HCEC 1CT (cell line): ENCODE data around the gene PAM16.
"Not testable (repeated sequence)": the region's sequence is repeated elsewhere in the genome, so short reads cannot be mapped to it uniquely, and the experiment has no call there.

ENCODE experiments used
- DNase-seq: peaks from one replicate; pipeline ENCODE4 v3.0.0-alpha.2; 2017

Gene PAM16

DNA sequence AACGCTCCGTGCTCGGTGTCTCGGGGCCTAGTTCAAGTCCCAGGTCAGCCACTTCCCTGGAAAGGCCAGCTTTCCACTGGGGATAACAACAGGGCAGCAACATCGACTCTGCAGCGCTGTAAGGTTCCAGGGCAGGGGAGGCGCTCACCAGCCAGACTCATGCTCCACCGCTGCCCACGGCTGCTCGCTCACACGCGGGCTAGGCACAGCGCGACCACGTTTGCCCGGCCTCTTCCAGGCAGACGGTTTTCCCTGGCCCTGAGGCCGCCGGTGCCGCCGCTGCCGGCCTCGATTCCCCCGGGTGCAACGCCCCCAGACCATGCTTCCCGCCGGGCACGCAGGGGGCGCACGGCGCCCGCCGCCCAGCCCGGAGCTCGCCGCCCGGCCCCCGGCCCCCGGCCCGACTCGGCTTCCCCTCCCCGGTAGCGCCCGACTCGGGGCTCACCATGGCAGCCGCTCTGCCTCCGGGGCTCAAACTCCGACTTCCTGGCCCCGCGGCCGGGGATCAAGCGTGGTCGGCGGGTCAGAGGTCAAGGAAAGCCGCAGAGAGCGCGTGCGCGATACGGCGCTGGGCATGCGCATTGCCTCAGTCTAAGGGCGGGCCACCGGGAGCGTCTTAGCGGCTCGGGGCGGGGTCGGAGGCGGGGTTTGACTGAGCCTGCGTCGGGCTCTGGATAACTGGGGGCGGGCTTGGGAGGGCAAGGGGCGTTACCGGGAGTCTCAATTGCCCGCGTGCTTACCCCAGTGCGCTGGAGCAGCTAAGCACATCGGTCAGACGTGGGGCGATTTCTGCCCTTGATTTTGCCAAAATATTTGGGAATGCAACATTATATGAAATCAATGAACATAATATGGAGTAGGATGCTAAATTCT is at the start of gene PAM16:
Gene PAM16, minus strand, starts transcription at position 535 of the 873 bp plus-strand sequence. Its CDS starts 87 bp downstream, at position 448.
- peak; percentile 93 for DNase-seq

DNA sequence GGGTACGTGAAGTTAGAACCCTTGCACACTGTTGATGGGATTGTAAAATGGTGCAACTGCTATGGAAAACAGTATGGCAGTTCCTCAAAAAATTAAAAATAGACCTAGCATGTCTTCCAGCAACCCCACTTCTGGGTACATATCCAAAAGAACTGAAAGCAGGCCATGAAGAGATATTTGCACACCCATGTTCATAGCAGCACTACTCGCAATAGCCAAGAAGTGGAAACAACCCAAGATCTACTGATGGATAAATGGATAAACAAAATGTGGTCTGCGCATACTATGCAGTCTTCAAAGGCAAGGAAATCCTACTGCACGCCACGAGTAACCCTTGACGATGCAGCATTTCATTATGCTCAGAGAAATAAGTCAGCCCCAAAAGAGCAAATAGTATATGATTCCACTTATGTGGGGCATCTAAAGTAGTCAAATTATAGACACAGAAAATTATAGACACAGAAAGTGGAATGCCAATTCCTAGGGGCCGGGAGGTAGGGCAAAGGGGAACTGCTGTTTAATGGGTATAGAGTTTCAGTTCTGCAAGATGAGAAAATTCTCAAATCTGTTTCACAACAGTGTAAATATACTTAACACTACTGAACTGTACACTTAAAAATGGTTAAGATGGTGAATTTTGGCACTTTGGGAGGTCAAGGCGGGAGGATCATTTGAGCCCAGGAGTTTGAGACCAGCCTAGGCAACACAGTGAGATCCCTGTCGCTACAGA is 48.0 kb upstream of the PAM16 start:
- no peak for DNase-seq

DNA sequence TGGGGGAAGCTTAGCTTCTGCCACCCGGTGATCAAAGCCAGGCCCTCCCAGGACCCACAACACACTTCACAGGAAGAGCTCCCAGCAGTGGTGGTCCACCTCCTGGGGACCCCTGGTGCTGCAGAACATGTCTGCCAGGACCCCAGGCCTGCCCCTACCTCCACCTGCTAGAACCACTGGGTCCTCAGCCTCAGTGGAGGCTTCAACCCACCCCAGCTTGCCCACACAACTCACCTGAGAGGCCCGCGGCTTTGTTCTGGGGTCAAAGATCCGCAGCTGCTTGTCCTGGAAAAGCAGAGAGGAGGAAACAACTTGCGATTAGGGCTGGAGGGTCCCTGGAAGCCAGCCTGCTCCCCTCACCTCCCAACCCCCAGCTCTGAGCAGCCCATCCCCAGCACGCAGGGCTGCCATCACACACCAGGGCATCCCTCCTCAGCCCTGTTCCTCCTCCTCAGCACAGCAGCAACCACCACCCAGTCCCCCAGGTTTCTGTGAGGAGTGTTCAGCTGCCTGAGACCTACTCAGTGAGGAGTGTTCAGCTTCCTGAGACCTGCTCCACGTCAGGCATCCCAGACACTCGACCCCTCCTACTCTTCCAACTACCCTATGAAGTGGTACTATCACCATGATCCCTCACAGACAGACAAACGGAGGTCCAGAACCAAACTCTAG is 44.1 kb upstream of the PAM16 start:
- no peak for DNase-seq

DNA sequence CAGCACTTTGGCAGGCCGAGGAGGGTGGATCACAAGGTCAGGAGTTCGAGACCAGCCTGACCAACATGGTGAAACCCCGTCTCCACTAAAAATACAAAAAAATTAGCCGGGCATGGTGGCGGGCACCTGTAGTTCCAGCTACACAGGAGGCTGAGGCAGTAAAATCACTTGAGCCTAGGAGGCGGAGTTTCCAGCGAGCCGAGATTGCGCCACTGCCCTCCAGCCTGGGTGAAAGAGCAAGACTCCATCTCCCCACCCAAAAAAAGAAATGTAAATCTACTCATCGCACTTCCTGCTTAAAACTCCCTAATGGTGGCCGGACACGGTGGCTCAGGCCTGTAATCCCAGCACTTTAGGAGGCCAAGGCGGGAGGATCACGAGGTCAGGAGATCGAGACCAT is 42.7 kb upstream of the PAM16 start:
- not testable (repeated sequence) for DNase-seq

DNA sequence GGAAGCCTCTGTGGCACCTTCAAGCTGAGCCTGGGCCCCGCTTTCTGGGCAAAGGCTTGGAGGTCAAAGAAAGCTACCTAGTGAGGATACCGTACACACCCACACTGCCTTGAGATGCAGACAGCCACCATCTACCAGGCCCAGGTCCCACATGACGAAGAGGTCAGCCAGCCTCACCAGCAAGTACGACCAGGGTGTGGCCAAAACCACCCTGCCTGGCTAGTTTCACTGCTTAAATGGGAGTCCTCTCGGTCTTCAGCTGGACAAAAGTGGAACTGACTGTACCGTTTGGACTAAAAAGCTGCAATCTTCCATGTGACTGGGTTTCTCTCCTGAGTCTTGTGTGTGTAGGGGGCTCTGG is 42.1 kb upstream of the PAM16 start:
- DNase-seq = no peak

DNA sequence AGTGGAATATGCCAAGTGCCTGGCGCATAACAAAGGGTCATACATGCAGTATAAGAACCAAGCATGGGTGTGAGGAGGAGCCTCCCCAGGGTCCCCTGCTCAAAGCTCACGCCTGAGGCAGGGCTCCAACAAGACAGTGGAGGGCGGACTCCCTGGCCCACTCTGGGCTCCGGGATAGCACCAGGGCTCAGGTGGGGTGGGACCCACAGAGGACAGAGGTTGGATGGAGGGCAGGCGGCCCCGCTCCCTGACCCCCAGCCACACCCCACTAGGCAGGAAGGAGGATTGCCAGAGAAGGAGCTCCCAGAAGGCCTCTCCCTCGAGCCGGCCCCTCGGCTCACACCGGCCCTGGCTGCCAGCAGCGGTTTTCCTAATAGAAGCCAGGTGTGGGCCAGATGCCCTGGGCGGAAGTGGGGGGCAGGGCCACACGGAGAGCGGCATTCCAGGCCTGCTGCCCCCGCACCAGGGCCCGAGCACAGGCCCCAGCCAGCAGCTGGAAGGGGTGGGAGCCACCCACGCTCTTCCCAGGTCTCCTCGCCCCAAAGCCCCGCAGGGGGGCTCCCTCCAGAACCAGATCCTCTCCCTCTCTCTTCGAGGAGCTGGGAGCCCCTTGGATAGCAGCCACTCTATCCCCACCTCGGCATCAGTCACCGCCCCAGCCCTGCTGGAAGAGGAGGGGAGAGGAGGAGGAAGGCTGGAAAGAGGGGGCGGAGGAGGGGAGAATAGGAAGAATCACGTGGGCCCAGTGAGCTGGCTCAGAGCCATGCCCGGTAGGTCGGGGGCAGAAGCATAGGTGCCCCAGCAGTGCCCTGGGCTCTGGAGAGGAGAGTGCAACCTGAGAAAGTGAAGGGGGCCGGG is 41.5 kb upstream of the PAM16 start:
- peak; percentile 61 for DNase-seq

DNA sequence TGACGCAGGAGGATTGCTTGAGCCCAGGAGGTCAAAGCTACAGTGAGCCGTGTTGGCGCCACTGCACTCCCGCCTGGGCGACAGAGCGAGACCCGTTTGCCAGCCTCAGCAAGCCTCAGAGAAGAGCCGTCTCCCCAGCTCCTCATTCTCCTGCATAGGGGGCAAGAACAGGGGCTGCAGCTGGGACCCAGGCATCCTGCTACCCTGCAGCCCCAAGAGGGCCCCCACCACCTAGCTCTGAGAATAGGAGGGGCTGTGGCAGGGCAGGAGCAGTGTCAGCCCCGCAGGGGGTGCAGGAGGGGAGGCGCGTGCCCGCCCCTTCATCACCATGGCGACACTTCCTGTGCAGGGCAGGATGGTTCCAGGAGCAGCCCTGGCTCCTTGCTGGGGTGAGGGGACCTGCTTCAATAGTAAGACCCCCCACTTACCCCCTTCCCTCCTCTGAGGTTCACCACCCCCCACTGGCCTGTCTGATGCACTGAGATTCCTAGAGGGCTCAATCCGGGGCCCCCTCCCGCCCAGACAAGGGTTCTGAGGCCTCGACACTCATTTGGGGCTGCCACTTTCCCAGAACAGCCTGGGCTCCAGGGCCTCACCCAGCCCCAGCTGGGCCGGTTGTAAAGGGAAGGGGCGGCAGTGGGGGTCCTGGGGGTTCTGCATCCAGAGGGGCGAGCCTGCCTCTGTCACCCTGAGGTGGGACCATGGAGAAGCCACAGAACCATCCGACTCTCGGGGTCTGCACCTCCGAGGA is 40.7 kb upstream of the PAM16 start:
- DNase-seq = no peak

DNA sequence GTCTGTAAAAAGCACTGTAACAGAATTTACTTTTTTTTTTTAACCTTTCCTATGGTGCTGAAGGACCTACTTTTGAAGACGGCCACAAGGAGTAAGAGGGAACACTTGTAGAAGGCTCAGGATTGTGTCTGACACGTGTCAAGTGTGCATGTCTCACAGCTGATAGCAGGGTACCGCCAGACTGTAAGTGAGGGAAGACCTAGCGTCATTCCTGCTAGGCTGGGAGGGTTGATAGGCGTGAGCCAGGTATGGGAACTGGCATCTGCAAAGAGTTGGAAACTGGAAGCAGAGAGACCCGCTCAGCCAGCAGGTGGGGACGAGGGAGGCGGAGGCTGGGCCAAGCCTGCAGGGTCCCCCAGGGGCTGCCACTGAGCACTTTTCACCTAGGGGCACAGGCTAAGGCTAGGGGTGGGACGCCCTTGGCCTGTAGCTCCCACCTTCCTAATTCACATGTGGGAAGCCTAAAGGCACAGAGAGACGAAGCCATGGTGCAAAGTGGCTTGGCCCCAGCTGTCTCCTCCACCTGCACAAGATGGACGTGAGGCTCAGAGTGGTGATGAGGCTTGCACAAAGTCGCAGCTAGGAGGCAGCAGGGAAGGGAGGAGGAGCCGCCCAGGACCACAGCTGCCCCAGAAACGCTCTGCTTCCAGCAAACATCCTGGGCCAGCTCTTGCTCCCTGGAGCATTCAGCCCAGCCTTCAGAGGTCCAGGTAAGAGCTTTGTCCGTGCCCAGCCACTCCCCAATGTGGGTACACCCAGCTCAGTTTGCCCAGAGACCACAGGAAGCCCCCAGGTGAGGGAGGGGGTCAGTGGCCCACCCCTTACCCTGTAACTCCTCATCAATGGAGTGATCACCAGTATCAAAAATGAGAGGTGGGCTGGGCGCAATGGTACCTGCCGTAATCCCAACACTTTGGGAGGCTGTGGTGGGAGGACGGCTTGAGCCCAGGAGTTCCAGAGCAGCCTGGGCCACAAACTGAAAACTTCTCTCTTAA is 39.4 kb upstream of the PAM16 start:
- no peak for DNase-seq

DNA sequence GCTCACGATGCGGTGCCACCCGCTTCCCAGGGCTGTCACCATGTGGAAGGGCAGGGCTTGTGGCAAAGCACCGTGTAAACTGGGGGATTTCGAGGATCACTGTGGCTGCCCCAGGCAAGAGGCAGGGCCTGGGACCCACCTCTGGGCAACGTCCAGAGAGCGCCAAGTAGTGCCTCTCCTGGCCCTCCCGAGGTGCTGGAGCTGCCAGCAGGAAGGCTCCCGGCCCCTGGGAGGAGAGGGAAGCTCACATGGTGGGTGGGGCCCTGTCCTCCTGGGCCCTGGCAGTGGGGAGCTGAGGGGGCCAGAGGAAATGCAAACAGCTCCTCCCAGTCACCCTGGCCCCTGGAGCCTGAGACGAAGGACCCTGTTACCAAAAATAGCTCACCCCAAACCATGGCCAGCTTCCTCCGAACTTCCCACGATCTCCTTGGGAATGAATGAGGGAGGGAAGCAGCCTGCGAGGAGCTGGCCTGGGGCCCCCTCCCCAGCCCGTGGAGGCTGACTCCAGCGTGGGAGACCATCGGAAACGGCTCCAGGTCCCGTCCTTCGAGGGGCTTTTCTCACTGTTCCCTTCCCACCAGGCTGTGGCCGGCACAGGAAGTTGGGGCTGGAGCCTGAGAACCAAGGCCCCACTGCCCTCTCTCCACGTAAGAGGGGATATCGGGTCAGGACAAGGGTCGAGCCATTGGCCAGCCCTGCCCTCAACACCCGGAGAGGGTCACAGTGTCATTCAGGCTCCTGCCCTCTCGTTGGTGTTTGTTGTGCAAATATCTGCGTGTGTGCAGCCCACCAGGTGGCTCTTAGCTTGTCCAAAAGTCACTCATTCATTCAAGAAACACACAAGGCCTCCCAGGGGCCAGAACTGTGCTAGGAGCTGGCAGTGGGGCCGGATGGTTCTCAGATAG is 38.2 kb upstream of the PAM16 start:
- no peak for DNase-seq

DNA sequence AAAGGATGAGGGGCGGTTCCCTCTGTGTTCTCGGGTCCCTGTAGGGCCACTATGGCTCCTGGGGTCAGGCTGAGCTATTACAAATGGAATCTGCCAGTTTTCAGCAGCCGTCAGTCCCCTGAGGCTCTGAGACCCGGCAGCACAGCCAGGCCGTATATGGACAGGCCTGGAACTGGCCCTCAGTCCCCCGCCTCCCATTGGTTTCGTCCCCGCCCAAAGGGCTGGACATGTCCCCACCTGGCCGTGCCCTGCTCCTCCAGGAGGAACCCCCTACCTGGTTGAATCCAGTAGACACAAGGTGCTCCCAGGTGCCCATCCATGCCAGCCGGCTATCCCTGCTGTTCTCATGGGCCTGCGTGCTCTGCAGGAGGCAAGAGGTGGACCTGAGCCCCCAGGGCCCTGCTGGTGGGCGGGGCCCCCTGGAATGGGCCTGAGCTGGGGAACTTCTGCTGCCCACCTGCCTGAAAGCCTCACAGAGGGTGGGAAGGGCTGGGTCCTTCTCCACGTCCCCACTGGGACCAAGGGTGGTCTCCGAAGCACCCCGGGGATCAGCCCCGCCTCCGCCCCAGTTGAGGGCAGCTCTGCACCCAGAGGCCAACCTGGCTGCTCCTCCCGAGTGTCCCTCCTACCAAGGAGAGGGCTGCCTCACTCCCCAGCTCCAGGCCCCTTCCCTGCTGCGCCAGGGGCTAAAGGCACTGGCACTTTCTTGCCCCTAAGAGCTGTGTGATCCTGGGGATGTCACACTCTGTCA is 37.3 kb upstream of the PAM16 start:
- no peak for DNase-seq

DNA sequence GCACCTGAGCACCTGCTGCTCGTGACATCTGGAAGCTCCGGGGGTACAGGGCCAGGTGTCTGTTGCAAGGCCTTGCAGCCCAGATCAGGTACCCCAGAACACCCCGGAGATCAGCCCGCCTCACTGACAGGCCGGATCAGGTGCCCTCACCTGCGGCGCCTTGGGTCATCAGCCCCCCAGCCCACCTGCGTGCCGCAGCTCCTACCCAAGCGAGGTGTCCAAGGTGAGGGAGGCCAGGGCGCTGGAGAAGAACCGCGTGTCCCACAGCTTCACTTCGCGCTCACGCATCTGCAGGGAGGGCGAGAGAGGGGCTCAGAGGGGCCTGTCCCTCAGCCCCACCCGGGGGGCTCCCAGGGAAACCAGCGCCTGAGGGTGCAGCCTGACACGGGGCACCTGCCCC is 36.7 kb upstream of the PAM16 start:
- DNase-seq = no peak

DNA sequence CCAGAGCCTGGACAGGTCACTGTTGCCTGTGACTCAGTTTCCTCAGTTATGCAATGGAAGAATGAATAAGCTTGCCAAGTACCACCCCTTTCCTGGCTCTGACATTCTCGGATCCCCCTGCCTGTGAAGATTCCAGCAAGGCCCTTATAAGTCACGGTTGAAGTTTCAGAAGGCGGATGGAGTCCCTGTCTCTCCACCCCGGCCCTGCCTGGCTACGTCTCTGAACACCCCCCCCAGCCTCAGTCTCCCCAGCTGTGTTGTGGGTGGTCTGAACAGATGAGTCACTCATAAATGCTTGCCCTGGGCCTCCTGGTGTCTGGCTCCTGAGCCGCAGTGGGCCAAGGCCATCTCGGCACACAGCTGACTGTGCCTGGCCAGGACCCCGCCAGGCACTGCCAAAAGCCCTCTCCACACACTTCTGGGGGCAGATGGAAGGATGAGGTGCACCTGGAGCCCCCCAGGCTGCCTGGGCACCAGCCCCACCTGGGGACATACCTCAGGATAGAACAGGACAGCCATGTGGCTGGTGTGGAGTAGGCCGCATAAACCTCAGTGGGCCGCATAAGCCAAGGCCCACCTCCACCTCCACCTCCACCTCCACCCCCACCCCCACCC is 35.9 kb upstream of the PAM16 start:
- DNase-seq = no peak

DNA sequence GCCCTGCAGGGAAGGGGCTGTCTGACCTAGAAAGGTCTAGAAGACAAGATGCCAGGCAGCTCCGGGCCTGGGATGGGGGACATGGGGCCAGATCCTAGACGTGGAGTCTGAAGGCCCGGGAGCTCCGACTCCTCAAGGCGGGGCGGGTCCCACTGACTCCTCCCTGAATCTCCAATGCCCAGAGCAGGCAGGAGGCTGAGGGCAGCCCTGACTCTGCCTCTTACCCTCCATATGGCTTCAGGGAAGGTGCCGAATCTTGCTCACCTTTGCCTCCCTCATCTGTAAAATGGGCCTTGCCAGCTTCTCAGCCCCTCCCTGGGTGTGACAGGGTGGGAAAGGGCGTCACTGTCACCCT is 35.3 kb upstream of the PAM16 start:
- no peak for DNase-seq

DNA sequence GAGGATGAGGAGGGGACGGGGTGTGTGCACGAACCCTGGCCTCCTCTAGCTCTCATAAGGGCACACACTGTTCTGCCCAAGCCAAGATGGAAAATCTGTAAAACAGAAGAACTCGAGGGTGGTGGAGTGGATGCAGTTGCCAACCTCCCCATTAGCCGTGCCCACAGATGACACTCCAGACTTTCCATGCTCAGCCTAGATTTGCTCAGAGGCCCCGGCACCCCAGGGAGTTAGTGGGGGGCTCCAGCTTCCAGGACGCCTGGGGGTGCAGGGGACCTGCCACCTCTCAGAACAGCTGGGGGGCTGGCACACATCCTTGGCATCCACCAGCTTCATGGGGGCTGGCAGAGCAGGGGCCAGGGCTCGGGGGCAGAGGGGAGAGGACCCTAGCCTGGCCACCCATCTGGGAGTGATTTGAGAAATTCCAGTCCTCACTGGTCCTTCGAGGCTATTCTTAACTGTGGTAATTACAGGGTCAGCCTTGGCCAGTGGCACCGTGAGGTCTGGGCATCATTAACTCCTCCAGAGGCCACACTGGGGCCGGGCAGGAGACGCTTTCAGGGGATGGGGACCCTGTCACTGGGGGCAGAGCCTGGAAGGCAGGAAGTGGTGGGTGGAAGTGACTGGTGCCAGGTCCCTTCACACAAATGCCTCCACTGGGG is 34.8 kb upstream of the PAM16 start:
- no peak for DNase-seq

DNA sequence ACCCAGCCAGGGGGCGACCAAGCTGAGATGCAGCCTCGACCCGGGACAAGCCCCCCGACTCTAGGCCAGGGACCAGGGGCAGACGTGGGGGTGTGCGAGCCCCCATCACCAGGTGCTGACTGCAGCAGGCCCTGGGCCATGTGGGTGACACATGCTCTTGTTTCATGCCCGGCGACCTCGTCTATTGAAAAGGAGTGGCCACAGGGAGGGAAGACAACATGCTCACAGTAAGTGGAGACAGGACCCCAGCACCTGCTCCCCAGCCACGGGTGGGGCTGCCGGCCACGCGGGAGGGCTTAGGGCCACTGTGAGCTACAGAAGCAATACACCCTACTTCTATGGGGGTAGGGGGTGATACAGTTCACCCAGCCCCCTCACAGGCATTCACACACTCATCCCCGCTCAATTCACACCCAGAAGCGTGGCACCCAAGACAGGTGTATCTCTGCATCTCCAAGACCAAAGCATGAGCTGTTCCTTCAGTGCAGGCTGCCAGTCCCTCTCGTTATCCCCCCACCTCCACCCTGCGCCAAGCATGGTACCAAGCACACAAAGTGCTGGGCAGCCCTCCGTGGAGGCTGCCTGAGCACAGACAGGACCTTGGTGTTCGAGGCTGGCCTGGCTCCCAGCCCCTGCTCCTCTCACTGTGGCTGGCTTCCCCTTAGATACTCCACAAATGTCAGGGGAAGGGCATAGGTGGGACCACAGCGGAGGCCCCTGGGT is 34.1 kb upstream of the PAM16 start:
- no peak for DNase-seq

DNA sequence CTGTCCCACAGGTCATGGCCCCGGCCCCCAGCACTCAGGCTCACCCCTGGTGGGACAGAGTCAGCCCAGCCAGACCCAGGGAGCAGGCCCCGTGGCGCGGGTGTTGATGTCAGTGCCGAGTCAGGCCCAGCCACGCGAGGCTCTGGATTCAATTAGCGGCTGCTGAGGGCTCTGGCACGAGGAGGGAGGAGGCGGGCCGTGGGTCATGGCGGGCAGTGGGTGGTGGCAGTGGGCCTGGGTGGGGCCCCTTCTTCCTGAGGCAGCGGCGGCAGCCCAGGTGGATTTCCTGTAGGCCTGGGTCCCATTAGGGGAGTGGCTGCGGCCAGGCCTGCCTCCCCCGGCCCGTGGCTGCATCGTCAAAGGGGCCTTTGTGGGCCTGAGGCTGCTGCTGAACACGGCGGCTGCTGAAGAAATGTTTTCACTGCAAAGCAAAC is 33.4 kb upstream of the PAM16 start:
- DNase-seq = no peak
